Measurements from ENCODE around the gene SH2D3C.
A peak's percentile ranks its signal among the peaks of the same experiment; 100 is the strongest.

SH2D3C gene

DNA sequence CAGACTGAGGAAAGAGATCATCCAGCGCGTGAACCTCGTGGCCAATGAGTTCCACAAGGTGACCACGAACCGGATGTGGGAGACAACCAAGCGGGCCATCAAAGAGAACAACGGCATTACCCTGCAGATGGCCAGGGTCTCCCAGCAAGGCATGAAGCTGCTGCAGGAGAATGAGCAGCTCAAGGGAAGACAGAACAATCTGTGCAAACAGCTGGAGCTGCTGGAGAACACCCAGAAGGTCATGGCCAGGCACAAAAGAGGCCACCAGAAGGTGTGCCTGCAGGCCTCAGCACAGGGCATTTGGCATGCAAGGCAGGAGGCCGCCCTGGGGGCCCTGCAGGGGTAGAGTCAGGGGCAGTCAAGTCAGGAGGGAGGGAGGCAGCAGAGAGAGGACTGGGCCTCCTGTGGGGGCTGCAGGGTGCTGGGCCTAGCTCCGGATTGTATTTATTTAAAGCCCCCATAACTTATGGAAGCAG, 67.2 kb downstream of the SH2D3C start:
- Histone ChIP-seq H3K4me1 (ENCODE audit: control insufficient read depth, insufficient read depth, low read length) (peaks cover 11% of the 10 kb centered on the region), H3K9ac (ENCODE audit: low read length) (no peak overlapping the region), H3K4me3 (ENCODE audit: low read length) (no peak overlapping the region), H3K36me3 (ENCODE audit: control insufficient read depth, insufficient read depth, low read length, severe bottlenecking) (no peaks in the 10 kb centered on the region), H3K9me3 (ENCODE audit: control insufficient read depth, low read length) (no peaks in the 10 kb centered on the region), H3K27me3 (replicated peaks; ENCODE audit: control insufficient read depth, insufficient read depth, low read length) (no peaks in the 10 kb centered on the region)
- DNase-seq (ENCODE audit: low read depth), result no peak

DNA sequence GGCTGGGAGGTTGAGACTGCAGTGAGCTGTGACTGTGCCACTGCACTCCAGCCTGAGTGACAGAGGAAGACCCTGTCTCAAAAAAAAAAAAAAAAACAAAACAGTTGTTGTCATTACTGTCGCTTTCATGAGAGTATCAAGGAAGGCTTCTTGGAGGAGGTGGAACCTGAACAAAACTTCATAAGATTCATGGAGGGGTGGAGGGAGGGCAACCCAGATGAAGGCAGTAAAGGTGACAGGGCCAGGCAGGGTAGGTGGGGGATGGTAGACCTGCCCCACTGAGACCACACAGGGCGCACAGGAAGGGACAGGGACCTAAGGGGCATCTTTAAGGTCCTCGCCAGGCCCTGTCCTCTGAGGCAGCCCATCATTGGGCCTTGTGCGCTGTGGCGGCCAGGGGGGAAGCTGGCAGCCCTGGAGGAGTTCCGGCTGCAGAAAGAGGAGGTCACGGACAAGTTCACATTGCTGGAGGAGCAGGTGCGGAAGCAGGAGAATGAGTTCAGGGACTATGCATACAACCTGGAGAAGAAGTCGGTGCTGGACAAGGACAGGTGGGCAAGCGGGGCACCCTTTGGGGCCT, 68.2 kb downstream of the SH2D3C start:
- Histone ChIP-seq H3K9ac (ENCODE audit: low read length) (no peak overlapping the region), H3K4me3 (ENCODE audit: low read length) (no peak overlapping the region), H3K36me3 (ENCODE audit: control insufficient read depth, insufficient read depth, low read length, severe bottlenecking) (no peaks in the 10 kb centered on the region), H3K4me1 (ENCODE audit: control insufficient read depth, insufficient read depth, low read length) (peaks cover 7% of the 10 kb centered on the region), H3K9me3 (ENCODE audit: control insufficient read depth, low read length) (no peaks in the 10 kb centered on the region), H3K27me3 (replicated peaks; ENCODE audit: control insufficient read depth, insufficient read depth, low read length) (no peaks in the 10 kb centered on the region)
- no peak for DNase-seq (ENCODE audit: low read depth)

DNA sequence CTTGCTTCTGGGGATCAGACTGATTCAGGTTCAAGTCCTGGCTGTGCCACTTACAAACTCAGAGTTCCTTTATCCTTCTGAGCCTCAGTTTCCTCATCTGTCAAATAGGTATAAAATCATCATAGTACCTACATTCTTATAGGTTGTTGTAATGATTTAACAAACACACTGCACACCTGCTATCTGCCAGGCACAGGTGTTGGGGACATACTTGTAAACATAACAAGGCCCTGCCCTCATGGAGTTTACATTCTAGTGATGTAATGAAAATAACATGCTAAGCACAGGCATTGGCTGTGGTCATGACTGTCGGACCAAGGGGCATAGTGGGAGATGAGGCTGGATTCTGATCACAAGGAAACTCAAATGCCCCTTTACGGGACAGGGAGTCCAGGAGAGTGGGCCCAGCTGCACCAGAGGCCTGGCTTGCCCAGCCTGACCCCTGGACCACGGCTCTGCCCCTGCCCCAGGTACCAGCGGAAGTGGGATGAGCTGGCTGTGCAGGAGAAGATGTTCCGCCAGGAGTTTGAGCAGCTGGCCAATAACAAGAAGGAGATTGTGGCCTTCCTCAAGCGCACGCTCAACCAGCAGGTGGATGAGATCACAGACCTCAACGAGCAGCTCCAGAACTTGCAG, 69.4 kb downstream of the SH2D3C start:
- H3K9ac ChIP-seq (ENCODE audit: low read length), result no peak overlapping the region
- H3K4me3 ChIP-seq (ENCODE audit: low read length), result no peak overlapping the region
- H3K4me1 ChIP-seq (ENCODE audit: control insufficient read depth, insufficient read depth, low read length), result peaks cover 2% of the 10 kb centered on the region
- H3K27me3 ChIP-seq (replicated peaks; ENCODE audit: control insufficient read depth, insufficient read depth, low read length), result no peaks in the 10 kb centered on the region
- H3K9me3 ChIP-seq (ENCODE audit: control insufficient read depth, low read length), result no peaks in the 10 kb centered on the region
- DNase-seq (ENCODE audit: low read depth), result no peak
- H3K36me3 ChIP-seq (ENCODE audit: control insufficient read depth, insufficient read depth, low read length, severe bottlenecking), result no peaks in the 10 kb centered on the region

DNA sequence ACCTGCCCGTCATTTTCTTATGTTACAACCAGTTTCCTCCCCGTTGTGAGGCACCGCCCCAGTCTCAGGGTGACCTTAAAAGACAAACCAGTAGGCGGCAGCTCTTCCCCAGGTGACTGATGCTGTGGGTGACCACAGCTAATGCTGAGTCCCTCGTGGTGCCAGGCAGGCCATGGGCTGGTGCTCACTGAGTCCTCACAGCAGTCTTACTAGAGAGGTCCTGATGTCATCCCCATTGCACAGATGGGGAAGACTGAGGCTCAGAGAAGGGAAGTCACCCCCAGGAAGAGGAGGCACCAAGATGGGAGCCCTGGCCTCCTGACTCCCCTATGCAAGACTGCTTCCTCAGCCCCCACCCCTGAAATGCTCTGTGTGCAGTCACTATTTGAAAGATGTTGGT, 70.7 kb downstream of the SH2D3C start:
- Histone ChIP-seq H3K9ac (ENCODE audit: low read length) (no peak overlapping the region), H3K4me3 (ENCODE audit: low read length) (no peak overlapping the region), H3K27me3 (replicated peaks; ENCODE audit: control insufficient read depth, insufficient read depth, low read length) (no peaks in the 10 kb centered on the region), H3K4me1 (ENCODE audit: control insufficient read depth, insufficient read depth, low read length) (no peaks in the 10 kb centered on the region), H3K36me3 (ENCODE audit: control insufficient read depth, insufficient read depth, low read length, severe bottlenecking) (no peaks in the 10 kb centered on the region), H3K9me3 (ENCODE audit: control insufficient read depth, low read length) (no peaks in the 10 kb centered on the region)
- DNase-seq (ENCODE audit: low read depth), result no peak

DNA sequence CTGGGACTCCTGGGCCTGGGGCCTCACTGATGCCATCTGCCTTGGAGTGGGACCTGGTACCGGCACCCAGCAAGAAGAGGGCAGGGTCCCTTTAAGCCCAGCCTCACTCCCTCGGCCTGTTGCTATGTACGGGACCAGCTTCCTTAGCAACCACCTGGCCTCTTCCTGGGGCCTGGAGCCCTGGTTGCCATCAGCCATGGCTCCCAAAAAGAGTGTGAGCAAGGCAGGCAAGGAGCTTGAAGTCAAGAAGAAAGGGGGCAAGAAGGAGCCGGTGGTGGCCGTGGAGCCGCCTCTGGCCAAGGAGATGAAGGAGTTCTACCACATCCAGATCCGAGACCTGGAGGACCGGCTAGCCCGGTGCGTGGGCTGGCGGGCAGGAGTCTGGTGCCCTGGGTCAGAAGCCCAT, 71.6 kb downstream of the SH2D3C start, which contains the start of gene CFAP157:
TSS of gene CFAP157 (plus strand) at position 153 of the 406 bp plus-strand sequence. CDS start at position 197, 44 bp downstream.
- DNase-seq (ENCODE audit: low read depth), result no peak
- Histone ChIP-seq H3K36me3 (ENCODE audit: control insufficient read depth, insufficient read depth, low read length, severe bottlenecking) (no peaks in the 10 kb centered on the region), H3K4me3 (ENCODE audit: low read length) (no peak within 1 kb of the TSS), H3K27me3 (replicated peaks; ENCODE audit: control insufficient read depth, insufficient read depth, low read length) (no peaks in the 10 kb centered on the region), H3K4me1 (ENCODE audit: control insufficient read depth, insufficient read depth, low read length) (no peaks in the 10 kb centered on the region), H3K9ac (ENCODE audit: low read length) (no peak within 1 kb of the TSS), H3K9me3 (ENCODE audit: control insufficient read depth, low read length) (no peaks in the 10 kb centered on the region)

DNA sequence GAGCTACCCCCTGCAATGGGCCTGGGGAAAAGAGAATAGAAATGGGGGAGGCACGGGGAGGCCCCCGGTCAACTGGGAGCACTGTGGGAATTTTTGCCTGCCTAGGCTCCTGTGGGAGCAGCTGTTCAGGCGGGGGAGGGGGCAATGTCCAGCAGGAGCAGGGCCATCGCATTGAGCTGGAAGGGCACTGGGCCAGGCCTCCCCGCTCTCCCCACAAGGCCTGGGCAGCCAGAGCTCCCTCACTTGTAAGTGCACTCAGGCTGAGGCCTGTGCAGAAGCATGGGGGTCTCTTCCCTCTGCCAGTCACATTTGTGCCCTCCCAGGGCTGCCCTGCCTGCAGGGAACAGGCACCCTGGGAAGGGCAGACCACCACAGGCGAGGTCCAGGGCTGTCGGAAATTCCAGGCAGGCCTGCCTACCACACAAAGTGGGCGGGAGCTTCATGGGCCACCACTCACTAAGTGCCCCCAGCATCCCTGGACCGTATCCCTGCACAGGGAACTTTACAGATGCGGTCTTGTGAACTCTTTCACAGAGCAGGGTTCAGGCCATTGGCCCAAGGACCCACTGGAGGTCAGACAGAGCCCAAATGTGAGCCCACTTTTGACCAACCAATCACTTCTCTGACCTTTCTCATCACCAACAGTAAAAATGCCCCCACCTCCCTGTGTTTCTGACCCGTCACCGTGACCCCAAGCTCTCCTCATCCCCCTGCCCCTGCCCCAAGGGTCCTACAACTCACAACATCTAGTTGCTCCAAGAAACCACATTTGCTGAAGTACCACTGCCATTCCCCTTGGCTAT, 72.7 kb downstream of the SH2D3C start:
- Histone ChIP-seq H3K9ac (ENCODE audit: low read length) (no peak overlapping the region), H3K4me3 (ENCODE audit: low read length) (no peak overlapping the region), H3K9me3 (ENCODE audit: control insufficient read depth, low read length) (no peaks in the 10 kb centered on the region), H3K4me1 (ENCODE audit: control insufficient read depth, insufficient read depth, low read length) (no peaks in the 10 kb centered on the region), H3K36me3 (ENCODE audit: control insufficient read depth, insufficient read depth, low read length, severe bottlenecking) (no peaks in the 10 kb centered on the region), H3K27me3 (replicated peaks; ENCODE audit: control insufficient read depth, insufficient read depth, low read length) (no peaks in the 10 kb centered on the region)
- no peak for DNase-seq (ENCODE audit: low read depth)

DNA sequence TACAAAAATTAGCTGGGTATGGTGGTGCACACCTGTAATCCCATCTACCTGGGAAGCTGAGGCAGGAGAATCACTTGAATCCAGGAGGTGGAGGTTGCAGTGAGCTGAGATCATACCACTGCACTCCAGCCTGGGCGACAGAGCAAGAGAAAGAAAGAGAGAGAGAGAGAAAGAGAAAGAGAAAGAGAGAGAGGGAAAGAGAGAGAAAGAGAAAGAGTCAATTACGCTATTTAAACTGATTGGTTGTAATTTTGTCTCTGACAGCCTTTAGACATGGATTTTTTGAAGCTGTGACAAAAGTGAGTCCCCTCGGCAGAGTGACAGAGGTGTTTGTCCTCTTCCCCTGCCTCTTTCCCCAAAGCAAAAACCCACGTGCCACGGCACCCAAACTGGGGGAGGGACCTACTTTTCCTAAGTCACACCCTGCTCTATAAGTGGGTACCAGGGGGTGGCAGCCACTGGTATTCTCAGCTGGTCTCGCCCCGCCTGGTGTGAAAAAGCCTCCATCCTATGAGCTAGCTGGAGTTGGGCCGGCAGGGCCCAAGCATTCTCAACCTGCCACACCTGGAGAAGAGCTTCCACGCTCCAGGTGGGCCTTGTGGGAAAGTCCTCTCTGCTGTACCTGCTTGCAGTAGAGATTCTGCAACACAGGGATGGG, 75.0 kb downstream of the SH2D3C start:
- no peak for DNase-seq (ENCODE audit: low read depth)
- Histone ChIP-seq H3K4me1 (ENCODE audit: control insufficient read depth, insufficient read depth, low read length) (peaks cover 8% of the 10 kb centered on the region), H3K27me3 (replicated peaks; ENCODE audit: control insufficient read depth, insufficient read depth, low read length) (no peaks in the 10 kb centered on the region)

DNA sequence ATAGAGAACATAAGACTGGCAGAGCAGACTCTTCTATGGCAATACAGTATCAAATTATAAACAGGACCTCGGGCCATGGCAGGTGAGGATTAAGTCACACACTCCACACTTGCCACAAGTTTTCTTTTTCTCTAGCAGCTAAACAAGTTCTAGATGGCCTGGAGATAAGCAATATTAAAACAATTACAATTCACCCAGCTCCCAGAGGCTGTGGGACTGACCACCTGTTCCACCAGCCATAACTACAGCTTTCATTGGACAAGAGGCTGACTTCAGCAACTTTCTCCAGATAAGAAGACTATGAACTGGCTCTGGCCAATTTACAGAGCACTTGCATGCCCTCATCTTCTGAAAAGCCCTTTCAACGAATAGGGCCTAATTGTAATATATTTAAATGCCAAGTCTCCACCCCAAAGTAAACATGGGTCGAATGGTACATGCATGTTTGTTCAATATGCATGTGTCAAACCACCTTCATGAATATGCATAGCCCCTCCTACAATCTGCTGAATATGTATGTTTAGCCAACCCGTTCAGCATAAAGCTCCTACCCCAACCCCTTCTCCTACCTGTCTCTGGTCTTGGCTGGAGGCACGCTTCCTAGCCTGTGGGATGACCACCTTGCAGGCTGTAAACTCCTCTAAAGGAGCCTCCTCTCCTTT, 77.7 kb downstream of the SH2D3C start:
- no peak for DNase-seq (ENCODE audit: low read depth)
- no peak overlapping the region for H3K9ac ChIP-seq (ENCODE audit: low read length)
- no peak overlapping the region for H3K4me3 ChIP-seq (ENCODE audit: low read length)
- no peaks in the 10 kb centered on the region for H3K27me3 ChIP-seq (replicated peaks; ENCODE audit: control insufficient read depth, insufficient read depth, low read length)
- H3K36me3 ChIP-seq (ENCODE audit: control insufficient read depth, insufficient read depth, low read length, severe bottlenecking), result no peaks in the 10 kb centered on the region
- peaks cover 9% of the 10 kb centered on the region for H3K4me1 ChIP-seq (ENCODE audit: control insufficient read depth, insufficient read depth, low read length)
- no peaks in the 10 kb centered on the region for H3K9me3 ChIP-seq (ENCODE audit: control insufficient read depth, low read length)

More for the DNA sequence above, 75.0 kb downstream of the SH2D3C start:
- H3K9ac ChIP-seq (ENCODE audit: low read length), result no peak overlapping the region
- H3K9me3 ChIP-seq (ENCODE audit: control insufficient read depth, low read length), result no peaks in the 10 kb centered on the region
- H3K36me3 ChIP-seq (ENCODE audit: control insufficient read depth, insufficient read depth, low read length, severe bottlenecking), result no peaks in the 10 kb centered on the region
- no peak overlapping the region for H3K4me3 ChIP-seq (ENCODE audit: low read length)

DNA sequence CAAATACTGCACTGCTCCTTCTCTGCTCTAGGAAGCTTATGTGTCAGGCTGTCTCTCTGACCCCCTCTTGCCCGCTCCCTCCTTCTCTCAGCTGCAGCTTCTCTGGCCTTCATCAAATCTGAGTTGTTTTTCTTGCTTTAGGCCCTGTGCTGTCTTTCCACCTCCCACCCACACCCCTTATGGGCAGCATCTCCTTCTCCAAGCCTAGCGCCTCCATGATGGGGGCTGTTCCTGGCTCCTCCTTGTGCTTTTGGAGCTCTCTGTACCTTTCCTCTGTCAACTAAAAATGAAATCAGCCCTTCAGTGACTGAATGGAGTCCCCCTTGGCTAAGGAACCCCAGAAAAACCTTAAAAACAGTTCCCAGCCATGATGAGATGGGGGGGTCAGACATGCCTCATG, 78.3 kb downstream of the SH2D3C start:
- no peaks in the 10 kb centered on the region for H3K27me3 ChIP-seq (replicated peaks; ENCODE audit: control insufficient read depth, insufficient read depth, low read length)
- no peak for DNase-seq (ENCODE audit: low read depth)
- H3K36me3 ChIP-seq (ENCODE audit: control insufficient read depth, insufficient read depth, low read length, severe bottlenecking), result no peaks in the 10 kb centered on the region
- no peaks in the 10 kb centered on the region for H3K9me3 ChIP-seq (ENCODE audit: control insufficient read depth, low read length)
- H3K4me3 ChIP-seq (ENCODE audit: low read length), result no peak overlapping the region
- H3K9ac ChIP-seq (ENCODE audit: low read length), result no peak overlapping the region
- H3K4me1 ChIP-seq (ENCODE audit: control insufficient read depth, insufficient read depth, low read length), result peaks cover 15% of the 10 kb centered on the region

DNA sequence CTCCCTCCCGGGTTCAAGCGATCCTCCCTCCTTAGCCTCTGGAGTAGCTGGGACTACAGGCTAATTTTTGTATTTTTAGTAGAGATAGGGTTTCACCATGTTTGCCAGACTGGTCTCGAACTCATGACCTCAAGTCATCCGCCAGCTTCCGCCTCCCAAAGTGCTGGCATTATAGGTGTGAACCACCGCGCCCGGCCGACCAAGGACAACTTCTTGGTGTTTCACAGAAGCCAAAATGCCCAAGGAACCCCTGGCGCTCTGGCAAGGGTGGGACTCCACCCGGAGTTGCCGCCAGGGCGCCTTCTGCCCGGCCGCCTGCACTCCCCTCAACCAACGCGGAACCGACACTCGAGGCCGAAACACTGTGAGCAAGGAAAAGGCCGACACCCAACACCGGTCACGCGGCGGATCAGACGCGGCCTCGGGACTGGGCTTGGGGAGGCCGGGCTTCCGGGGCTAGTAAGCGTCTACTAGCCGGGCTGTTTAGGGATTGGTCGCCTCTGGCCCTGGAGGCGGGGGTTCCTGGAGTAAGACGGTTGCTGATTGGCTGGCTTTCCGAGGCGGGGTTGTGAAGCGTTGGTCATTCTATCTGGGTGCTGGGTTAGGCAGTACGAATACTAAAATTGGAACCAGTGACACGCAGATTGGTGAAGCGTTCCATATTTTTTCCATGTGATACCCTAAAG, 79.3 kb downstream of the SH2D3C start:
- Histone ChIP-seq H3K36me3 (ENCODE audit: control insufficient read depth, insufficient read depth, low read length, severe bottlenecking) (no peaks in the 10 kb centered on the region), H3K9ac (ENCODE audit: low read length) (peak overlapping the region; percentile 84), H3K4me3 (ENCODE audit: low read length) (peak overlapping the region; percentile 74), H3K9me3 (ENCODE audit: control insufficient read depth, low read length) (no peaks in the 10 kb centered on the region), H3K4me1 (ENCODE audit: control insufficient read depth, insufficient read depth, low read length) (peaks cover 18% of the 10 kb centered on the region), H3K27me3 (replicated peaks; ENCODE audit: control insufficient read depth, insufficient read depth, low read length) (no peaks in the 10 kb centered on the region)
- peak; percentile 93 for DNase-seq (ENCODE audit: low read depth)

Data from adipocyte (in vitro differentiated cells).